ENCODE results near the gene GADL1. TPM values are rescaled to one million over a fixed set of nuclear protein-coding genes. Genes with fewer than 3 reads are reported as not detected.

Gene GADL1
- total RNA-seq, 4 donors from 2014 or later: 1.1 TPM; not detected in 3

GRCh38 chr3:30752491-30752890 is 142.0 kb downstream of the GADL1 start:
- no peaks in the 10 kb centered on the region for H3K36me3 ChIP-seq
- peaks cover 0 to 9% of the 10 kb centered on the region in 2 donors for H3K4me1 ChIP-seq
- no peak overlapping the region for H3K27ac ChIP-seq
- H3K4me3 ChIP-seq: no peak overlapping the region
- H3K27me3 ChIP-seq: no peaks in the 10 kb centered on the region
- no peaks in the 10 kb centered on the region for H3K9me3 ChIP-seq
- DNase-seq: no peak
- no peak for TF ChIP-seq POLR2A (IDR thresholded peaks at IDR 0.05)
- TF ChIP-seq CTCF (IDR thresholded peaks at IDR 0.05): no peak
- intact Hi-C loops (cut with DNase I; ENCODE audit: low total_unique reads): no loop called here

- H3K4me3 ChIP-seq: no peak overlapping the region
- H3K4me1 ChIP-seq: peaks cover 0 to 9% of the 10 kb centered on the region in 2 donors
- no peaks in the 10 kb centered on the region for H3K9me3 ChIP-seq
- intact Hi-C loops (cut with DNase I; ENCODE audit: low total_unique reads): no loop called here
- H3K36me3 ChIP-seq: no peaks in the 10 kb centered on the region
- no peak overlapping the region for H3K27ac ChIP-seq
- H3K27me3 ChIP-seq: no peaks in the 10 kb centered on the region
- peak; percentile 21 to 36 for DNase-seq
- TF ChIP-seq POLR2A (IDR thresholded peaks at IDR 0.05) (no peak), CTCF (IDR thresholded peaks at IDR 0.05) (peak in 3 of 4 experiments; percentile 17 to 38 (median 19))
These were observed 142.7 kb downstream of the GADL1 start for GRCh38 chr3:30751610-30752299.

- intact Hi-C loops (cut with DNase I; ENCODE audit: low total_unique reads): no loop called here
- no peaks in the 10 kb centered on the region for H3K27me3 ChIP-seq
- no peak overlapping the region for H3K27ac ChIP-seq
- DNase-seq: no peak
- no peaks in the 10 kb centered on the region for H3K36me3 ChIP-seq
- H3K4me3 ChIP-seq: no peak overlapping the region
- H3K9me3 ChIP-seq: no peaks in the 10 kb centered on the region
- peaks cover 0 to 7% of the 10 kb centered on the region in 2 donors for H3K4me1 ChIP-seq
- TF ChIP-seq CTCF (IDR thresholded peaks at IDR 0.05) (no peak), POLR2A (IDR thresholded peaks at IDR 0.05) (no peak)
These were observed 143.5 kb downstream of the GADL1 start for GRCh38 chr3:30750967-30751366.

- H3K9me3 ChIP-seq: no peaks in the 10 kb centered on the region
- TF ChIP-seq POLR2A (IDR thresholded peaks at IDR 0.05): no peak
- no peak for TF ChIP-seq CTCF (IDR thresholded peaks at IDR 0.05)
- no peaks in the 10 kb centered on the region for H3K4me1 ChIP-seq
- H3K27me3 ChIP-seq: no peaks in the 10 kb centered on the region
- no peak overlapping the region for H3K4me3 ChIP-seq
- no peak overlapping the region for H3K27ac ChIP-seq
- intact Hi-C loops (cut with DNase I; ENCODE audit: low total_unique reads): no loop called here
- no peak for DNase-seq
- H3K36me3 ChIP-seq: no peaks in the 10 kb centered on the region
These were observed 145.2 kb downstream of the GADL1 start for GRCh38 chr3:30749230-30749629.

GRCh38 chr3:30747771-30748281 is 146.6 kb downstream of the GADL1 start:
- H3K27ac ChIP-seq: no peak overlapping the region
- no peak for TF ChIP-seq POLR2A (IDR thresholded peaks at IDR 0.05)
- peak in 3 of 4 experiments; percentile 15 to 57 (median 38) for TF ChIP-seq CTCF (IDR thresholded peaks at IDR 0.05)
- no peak for DNase-seq
- no peaks in the 10 kb centered on the region for H3K27me3 ChIP-seq
- intact Hi-C loops (cut with DNase I; ENCODE audit: low total_unique reads): no loop called here
- H3K4me1 ChIP-seq: no peaks in the 10 kb centered on the region
- H3K36me3 ChIP-seq: no peaks in the 10 kb centered on the region
- no peak overlapping the region for H3K4me3 ChIP-seq
- H3K9me3 ChIP-seq: no peaks in the 10 kb centered on the region
